ENCODE results near the gene BAZ2B.

DNA sequence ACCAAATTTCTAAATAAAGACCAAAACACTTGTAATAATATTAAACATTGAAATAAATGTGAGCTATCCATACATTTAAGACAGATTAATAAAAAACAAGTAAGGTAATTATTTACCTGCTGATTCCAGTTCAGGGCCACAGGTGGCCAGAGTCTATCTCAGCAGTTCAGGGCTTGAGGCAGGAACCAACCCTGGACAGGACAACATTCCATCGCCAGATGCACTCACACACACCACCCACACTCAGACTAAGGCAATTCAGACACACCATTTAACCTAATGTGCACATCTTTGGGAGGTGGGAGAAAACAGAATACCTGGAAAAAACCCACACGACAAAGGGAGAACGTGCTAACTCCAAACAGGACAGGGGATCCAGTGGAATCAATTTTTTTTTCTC, 315.8 kb downstream of the BAZ2B start:
- TF ChIP-seq, protein P1, sequence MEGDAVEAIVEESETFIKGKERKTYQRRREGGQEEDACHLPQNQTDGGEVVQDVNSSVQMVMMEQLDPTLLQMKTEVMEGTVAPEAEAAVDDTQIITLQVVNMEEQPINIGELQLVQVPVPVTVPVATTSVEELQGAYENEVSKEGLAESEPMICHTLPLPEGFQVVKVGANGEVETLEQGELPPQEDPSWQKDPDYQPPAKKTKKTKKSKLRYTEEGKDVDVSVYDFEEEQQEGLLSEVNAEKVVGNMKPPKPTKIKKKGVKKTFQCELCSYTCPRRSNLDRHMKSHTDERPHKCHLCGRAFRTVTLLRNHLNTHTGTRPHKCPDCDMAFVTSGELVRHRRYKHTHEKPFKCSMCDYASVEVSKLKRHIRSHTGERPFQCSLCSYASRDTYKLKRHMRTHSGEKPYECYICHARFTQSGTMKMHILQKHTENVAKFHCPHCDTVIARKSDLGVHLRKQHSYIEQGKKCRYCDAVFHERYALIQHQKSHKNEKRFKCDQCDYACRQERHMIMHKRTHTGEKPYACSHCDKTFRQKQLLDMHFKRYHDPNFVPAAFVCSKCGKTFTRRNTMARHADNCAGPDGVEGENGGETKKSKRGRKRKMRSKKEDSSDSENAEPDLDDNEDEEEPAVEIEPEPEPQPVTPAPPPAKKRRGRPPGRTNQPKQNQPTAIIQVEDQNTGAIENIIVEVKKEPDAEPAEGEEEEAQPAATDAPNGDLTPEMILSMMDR (IDR thresholded peaks at IDR 0.05; ENCODE audit: extremely low read depth in 1 of 2, insufficient read depth in 1 of 2, low read depth in 1 of 2, low read length in 2 of 2), result no peak
- TF ChIP-seq POLR2AphosphoS5 (IDR thresholded peaks at IDR 0.05; ENCODE audit: insufficient read depth, low read depth, low read length) (no peak), POLR2A (IDR thresholded peaks at IDR 0.05; ENCODE audit: low read depth, low read length) (no peak), JUN (IDR thresholded peaks at IDR 0.05; ENCODE audit: borderline replicate concordance, insufficient read depth, insufficient read length, low read depth) (no peak), MYC (IDR thresholded peaks at IDR 0.05; ENCODE audit: low read depth, low read length) (no peak), EZH2 (IDR thresholded peaks at IDR 0.05; ENCODE audit: borderline replicate concordance, low read depth, low read length, severe bottlenecking) (no peak), GATA2 (IDR thresholded peaks at IDR 0.05; ENCODE audit: insufficient read depth, insufficient read length, low read depth, low read length) (no peak), FOS (IDR thresholded peaks at IDR 0.05; ENCODE audit: borderline replicate concordance, insufficient read depth, low read length) (no peak)
- TF ChIP-seq, protein P2, sequence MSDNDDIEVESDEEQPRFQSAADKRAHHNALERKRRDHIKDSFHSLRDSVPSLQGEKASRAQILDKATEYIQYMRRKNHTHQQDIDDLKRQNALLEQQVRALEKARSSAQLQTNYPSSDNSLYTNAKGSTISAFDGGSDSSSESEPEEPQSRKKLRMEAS (IDR thresholded peaks at IDR 0.05; ENCODE audit: insufficient read depth, insufficient read length), result no peak

All from endothelial cell of umbilical vein (primary cell).